ENCODE measurements around the gene ARHGEF4. TPM values are rescaled to one million over a fixed set of nuclear protein-coding genes. Genes with fewer than 3 reads are reported as not detected.

ARHGEF4 gene
- total and polyA plus RNA-seq, 2 experiments from 2014 or later, result 4.6 to 16.6 TPM

GRCh38 chr2:130966149-130966774, 129.5 kb downstream of the ARHGEF4 start:
- DNase-seq (ENCODE audit: low spot score), result peak; percentile 27
- Histone ChIP-seq H3K4me2 (peak overlapping the region; percentile 53), H3K27ac (ENCODE audit: low read depth) (0 out of 2 replicates have a peak overlapping the region, but pooled peaks have one; percentile 8), H3K4me3 (peak overlapping the region; percentile 17; the same call in 1 of the 2 replicates), H3F3A (replicated peaks; ENCODE audit: low read depth) (peaks cover 7% of the 10 kb centered on the region; the same call in 1 of the 2 replicates), H3K79me2 (replicated peaks; ENCODE audit: insufficient read depth) (no peaks in the 10 kb centered on the region), H3K36me3 (ENCODE audit: insufficient read depth) (no peaks in the 10 kb centered on the region), H4K20me1 (replicated peaks; ENCODE audit: insufficient read depth) (no peaks in the 10 kb centered on the region), H3K4me1 (ENCODE audit: insufficient read depth) (peaks cover 27% of the 10 kb centered on the region), H3K9me2 (ENCODE audit: insufficient read depth) (no peaks in the 10 kb centered on the region), H2AFZ (peak overlapping the region; percentile 57), H3K27me3 (ENCODE audit: insufficient read depth) (peaks cover 45% of the 10 kb centered on the region)
- no peak overlapping the region for H3K27ac Mint-ChIP-seq
- TF ChIP-seq NANOG (IDR thresholded peaks at IDR 0.05; ENCODE audit: borderline replicate concordance) (no peak), POLR2AphosphoS5 (IDR thresholded peaks at IDR 0.05; ENCODE audit: low read depth) (no peak), CREB1 (CRISPR knock-in tag; IDR thresholded peaks at IDR 0.05; ENCODE audit: low read depth) (no peak), ZNF331 (CRISPR knock-in tag; IDR thresholded peaks at IDR 0.05; ENCODE audit: low read depth) (no peak), EZH2 (IDR thresholded peaks at IDR 0.05; ENCODE audit: low read depth, unreplicated experiment) (no peak), REST (IDR thresholded peaks at IDR 0.05; ENCODE audit: unreplicated experiment) (no peak), EZH2phosphoT487 (IDR thresholded peaks at IDR 0.05; ENCODE audit: unreplicated experiment) (no peak), STAT1 (IDR thresholded peaks at IDR 0.05; ENCODE audit: unreplicated experiment) (no peak), JUNB (IDR thresholded peaks at IDR 0.05; ENCODE audit: unreplicated experiment) (no peak), ZNF114 (CRISPR knock-in tag; IDR thresholded peaks at IDR 0.05) (no peak)
- TF ChIP-seq, protein P1, sequence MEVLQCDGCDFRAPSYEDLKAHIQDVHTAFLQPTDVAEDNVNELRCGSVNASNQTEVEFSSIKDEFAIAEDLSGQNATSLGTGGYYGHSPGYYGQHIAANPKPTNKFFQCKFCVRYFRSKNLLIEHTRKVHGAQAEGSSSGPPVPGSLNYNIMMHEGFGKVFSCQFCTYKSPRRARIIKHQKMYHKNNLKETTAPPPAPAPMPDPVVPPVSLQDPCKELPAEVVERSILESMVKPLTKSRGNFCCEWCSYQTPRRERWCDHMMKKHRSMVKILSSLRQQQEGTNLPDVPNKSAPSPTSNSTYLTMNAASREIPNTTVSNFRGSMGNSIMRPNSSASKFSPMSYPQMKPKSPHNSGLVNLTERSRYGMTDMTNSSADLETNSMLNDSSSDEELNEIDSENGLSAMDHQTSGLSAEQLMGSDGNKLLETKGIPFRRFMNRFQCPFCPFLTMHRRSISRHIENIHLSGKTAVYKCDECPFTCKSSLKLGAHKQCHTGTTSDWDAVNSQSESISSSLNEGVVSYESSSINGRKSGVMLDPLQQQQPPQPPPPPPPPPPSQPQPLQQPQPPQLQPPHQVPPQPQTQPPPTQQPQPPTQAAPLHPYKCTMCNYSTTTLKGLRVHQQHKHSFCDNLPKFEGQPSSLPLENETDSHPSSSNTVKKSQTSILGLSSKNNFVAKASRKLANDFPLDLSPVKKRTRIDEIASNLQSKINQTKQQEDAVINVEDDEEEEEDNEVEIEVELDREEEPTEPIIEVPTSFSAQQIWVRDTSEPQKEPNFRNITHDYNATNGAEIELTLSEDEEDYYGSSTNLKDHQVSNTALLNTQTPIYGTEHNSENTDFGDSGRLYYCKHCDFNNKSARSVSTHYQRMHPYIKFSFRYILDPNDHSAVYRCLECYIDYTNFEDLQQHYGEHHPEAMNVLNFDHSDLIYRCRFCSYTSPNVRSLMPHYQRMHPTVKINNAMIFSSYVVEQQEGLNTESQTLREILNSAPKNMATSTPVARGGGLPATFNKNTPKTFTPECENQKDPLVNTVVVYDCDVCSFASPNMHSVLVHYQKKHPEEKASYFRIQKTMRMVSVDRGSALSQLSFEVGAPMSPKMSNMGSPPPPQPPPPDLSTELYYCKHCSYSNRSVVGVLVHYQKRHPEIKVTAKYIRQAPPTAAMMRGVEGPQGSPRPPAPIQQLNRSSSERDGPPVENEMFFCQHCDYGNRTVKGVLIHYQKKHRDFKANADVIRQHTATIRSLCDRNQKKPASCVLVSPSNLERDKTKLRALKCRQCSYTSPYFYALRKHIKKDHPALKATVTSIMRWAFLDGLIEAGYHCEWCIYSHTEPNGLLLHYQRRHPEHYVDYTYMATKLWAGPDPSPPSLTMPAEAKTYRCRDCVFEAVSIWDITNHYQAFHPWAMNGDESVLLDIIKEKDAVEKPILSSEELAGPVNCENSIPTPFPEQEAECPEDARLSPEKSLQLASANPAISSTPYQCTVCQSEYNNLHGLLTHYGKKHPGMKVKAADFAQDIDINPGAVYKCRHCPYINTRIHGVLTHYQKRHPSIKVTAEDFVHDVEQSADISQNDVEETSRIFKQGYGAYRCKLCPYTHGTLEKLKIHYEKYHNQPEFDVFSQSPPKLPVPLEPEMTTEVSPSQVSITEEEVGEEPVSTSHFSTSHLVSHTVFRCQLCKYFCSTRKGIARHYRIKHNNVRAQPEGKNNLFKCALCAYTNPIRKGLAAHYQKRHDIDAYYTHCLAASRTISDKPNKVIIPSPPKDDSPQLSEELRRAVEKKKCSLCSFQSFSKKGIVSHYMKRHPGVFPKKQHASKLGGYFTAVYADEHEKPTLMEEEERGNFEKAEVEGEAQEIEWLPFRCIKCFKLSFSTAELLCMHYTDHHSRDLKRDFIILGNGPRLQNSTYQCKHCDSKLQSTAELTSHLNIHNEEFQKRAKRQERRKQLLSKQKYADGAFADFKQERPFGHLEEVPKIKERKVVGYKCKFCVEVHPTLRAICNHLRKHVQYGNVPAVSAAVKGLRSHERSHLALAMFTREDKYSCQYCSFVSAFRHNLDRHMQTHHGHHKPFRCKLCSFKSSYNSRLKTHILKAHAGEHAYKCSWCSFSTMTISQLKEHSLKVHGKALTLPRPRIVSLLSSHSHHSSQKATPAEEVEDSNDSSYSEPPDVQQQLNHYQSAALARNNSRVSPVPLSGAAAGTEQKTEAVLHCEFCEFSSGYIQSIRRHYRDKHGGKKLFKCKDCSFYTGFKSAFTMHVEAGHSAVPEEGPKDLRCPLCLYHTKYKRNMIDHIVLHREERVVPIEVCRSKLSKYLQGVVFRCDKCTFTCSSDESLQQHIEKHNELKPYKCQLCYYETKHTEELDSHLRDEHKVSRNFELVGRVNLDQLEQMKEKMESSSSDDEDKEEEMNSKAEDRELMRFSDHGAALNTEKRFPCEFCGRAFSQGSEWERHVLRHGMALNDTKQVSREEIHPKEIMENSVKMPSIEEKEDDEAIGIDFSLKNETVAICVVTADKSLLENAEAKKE (CRISPR knock-in tag; IDR thresholded peaks at IDR 0.05), result no peak
- TF ChIP-seq, protein P2, sequence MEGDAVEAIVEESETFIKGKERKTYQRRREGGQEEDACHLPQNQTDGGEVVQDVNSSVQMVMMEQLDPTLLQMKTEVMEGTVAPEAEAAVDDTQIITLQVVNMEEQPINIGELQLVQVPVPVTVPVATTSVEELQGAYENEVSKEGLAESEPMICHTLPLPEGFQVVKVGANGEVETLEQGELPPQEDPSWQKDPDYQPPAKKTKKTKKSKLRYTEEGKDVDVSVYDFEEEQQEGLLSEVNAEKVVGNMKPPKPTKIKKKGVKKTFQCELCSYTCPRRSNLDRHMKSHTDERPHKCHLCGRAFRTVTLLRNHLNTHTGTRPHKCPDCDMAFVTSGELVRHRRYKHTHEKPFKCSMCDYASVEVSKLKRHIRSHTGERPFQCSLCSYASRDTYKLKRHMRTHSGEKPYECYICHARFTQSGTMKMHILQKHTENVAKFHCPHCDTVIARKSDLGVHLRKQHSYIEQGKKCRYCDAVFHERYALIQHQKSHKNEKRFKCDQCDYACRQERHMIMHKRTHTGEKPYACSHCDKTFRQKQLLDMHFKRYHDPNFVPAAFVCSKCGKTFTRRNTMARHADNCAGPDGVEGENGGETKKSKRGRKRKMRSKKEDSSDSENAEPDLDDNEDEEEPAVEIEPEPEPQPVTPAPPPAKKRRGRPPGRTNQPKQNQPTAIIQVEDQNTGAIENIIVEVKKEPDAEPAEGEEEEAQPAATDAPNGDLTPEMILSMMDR (conservative IDR thresholded peaks at IDR 0.05; ENCODE audit: low read depth in 2 of 2), result no peak
- TF ChIP-seq, protein P3, sequence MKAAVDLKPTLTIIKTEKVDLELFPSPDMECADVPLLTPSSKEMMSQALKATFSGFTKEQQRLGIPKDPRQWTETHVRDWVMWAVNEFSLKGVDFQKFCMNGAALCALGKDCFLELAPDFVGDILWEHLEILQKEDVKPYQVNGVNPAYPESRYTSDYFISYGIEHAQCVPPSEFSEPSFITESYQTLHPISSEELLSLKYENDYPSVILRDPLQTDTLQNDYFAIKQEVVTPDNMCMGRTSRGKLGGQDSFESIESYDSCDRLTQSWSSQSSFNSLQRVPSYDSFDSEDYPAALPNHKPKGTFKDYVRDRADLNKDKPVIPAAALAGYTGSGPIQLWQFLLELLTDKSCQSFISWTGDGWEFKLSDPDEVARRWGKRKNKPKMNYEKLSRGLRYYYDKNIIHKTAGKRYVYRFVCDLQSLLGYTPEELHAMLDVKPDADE (IDR thresholded peaks at IDR 0.05), result no peak
- H3K4me3 Mint-ChIP-seq, result peak overlapping the region; percentile 29; the same call in 2 of the 3 replicates
- peaks cover 45% of the 10 kb centered on the region for H3K27me3 Mint-ChIP-seq (ENCODE audit: insufficient read depth, low read depth, poor library complexity)
- H3K4me1 Mint-ChIP-seq, result peaks cover 45% of the 10 kb centered on the region
- ATAC-seq, result peak; percentile 7; the same call in 2 of the 3 replicates
- no peaks in the 10 kb centered on the region; the same call in 2 of the 3 replicates for H3K9me3 Mint-ChIP-seq
- no peaks in the 10 kb centered on the region; the same call in 2 of the 3 replicates for H3K36me3 Mint-ChIP-seq (ENCODE audit: low read depth)

Measured in GM23338 (cell line).